HG03196 (cell line): ENCODE results near the gene GRPEL1.

Experiments used
- ATAC-seq: cut with Tn5 transposase; IDR thresholded peaks from one replicate; pipeline ENCODE4 v1.9.1; 2021; ENCODE audit not compliant: unreplicated experiment

GRPEL1 gene

DNA sequence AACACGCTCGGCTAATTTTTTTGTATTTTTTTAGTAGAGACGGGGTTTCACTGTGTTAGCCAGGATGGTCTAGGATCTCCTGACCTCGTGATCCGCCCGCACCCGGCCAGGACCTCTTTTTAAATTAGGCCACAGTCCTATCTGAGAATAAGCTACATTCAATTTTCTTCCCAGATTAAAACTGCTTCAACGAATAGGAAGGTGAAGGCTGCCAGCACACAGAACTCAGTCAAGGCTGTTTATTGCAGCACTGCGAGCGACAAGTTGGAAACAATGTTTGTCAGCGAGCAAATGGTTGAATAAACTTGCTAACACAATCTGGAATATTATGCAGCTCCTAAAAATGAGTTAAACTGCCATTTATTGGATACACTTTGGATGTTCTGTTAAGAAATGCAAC, 1.9 kb downstream of the GRPEL1 start:
- no peak for ATAC-seq

DNA sequence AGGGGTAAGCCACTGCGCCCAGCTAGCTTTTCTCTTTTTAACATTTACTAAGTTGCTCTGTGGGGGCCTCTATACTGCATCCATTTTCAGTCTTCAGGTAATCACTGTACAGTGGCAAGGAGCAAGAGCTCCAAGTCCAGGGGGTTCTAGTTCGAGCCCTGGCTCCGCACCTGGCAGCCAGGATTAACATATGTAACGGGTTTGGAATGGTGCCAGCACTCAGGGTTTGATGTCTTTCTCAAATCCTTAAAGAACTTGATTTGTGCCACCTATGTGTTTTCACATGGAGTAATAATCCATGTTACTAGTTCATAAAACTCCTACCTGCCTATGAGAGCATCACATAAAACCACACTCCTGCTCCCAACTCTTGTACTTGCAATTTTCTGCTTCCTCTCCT, 4.5 kb downstream of the GRPEL1 start:
- ATAC-seq, result no peak

DNA sequence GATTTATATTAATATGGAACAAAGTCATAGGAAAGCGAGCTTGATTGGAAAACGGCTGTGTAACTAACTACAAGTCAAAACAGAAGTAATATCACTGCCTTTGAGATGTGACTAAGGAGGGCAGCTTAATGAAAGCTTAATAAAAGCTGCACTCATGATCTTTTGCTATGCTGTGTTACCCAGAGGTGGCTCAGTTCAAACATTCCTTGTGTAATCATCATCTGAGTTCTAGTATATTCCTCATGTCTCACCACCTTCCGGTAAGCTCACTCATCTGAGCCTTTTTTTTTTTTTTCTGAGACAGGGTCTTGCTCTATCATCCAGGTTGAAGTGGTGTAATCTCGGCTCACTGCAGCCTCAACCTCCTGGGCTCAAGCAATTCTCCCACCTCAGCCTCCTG, 5.0 kb downstream of the GRPEL1 start:
- ATAC-seq, result no peak

DNA sequence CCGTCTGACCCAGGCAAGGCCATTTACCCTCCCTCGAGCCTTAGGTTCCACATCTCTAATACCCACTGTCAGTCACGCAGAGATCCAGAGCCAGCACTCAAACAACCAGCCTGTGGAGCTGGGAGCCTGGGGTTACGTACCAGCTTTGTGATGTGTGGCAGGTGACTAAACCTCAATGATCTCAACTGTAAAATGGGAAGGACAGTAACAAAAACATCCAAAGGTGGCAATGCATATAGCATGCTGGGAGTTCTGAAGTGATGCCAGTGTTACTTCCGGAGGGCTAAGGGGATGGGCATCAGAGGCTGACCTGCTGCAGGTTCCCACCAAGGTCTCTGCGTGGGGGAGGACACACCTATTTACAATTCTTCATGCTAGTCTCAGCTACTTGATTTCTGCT, 6.0 kb downstream of the GRPEL1 start:
- ATAC-seq, result no peak

DNA sequence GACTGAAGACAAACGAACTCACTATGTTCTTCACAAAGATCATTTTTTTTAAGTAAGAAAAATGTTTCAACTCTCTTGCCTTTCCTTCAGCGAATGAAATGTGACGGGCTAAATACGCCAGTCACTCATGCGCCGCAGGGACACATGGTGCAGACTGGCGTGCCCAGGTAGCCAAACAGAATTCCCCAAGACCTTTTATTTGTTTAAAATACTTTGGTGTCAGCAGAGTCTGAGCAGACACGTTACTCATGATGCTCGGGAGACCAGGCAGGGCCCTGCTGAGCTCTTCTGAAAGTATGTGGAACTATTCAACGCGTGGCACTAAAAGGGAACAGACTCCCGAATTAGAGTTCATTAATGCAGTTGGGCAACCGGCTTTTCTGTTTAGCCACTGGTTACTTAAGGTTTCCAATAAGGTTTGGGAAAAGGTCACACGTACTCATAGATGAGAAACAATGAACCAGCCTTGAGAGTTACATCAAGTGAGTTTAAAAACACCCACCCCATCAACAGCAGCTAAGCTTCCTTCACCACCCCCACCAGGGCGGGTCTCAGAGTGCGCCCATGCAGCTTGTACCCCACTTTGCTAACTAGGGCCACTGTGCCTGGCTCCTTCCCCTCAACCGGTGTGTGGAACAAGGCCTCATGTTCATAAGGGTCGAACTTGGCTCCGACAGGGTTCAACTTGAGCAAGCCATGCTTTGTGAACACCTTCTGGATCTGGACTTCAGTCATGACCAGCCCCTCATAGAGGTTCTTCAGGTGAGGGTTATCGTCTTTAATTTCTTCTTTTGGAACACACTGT, 7.3 kb downstream of the GRPEL1 start:
- no peak for ATAC-seq

DNA sequence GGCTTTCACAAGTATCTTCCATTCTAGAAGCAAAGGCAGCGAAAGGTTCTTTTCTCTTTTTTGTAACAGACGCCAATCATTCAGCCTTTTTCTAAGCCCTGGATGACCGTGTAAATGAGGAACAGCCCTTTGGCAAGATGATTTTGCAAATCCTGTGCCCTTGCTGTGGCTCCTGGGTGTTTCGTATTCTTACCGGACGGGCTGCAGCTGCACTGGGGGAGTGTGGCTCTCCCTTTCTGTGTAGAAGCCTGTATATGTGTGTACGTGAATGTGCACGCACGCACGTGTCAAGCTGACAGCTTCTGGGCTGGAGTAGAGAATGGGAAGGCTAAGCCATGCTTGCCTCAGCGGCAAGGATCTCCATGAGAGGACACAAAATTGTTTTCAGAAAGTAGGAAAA, 8.2 kb downstream of the GRPEL1 start:
- no peak for ATAC-seq

DNA sequence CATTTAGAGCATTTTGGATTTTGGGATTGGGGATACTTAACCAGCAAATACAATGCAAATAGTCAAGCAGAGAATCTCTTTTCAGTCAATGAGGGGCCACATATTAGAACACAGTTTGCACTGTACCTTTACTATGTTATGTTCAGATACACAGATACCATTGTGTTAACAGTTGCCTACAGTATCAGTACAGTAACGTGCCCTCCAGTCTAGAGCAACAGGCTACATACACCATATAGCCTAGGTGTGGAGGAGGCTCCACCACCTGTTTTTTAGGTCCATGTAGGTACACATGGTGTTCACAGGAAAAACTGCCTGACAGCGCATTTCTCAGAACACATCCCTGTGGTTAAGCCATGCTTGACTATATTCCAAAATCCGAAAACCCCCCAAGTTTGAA, 9.1 kb downstream of the GRPEL1 start:
- ATAC-seq, result peak; percentile 4

DNA sequence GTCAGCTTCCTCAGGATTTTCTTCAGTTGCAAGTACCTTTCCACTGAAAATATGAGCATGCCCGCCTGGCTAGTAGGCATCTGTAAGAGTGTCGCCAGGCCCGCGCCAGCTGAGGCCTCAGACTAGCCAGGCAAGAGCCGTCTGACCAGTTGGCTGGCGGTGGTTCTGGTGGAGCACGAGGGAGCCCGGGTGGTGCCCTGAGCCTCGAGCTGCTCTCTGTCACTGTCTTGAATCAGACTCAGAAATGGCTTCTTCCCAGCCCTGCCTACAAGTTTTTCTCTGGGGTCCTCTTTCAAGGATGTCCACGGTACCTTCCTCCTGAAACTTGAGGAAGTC, 11.9 kb downstream of the GRPEL1 start:
- ATAC-seq, result no peak

DNA sequence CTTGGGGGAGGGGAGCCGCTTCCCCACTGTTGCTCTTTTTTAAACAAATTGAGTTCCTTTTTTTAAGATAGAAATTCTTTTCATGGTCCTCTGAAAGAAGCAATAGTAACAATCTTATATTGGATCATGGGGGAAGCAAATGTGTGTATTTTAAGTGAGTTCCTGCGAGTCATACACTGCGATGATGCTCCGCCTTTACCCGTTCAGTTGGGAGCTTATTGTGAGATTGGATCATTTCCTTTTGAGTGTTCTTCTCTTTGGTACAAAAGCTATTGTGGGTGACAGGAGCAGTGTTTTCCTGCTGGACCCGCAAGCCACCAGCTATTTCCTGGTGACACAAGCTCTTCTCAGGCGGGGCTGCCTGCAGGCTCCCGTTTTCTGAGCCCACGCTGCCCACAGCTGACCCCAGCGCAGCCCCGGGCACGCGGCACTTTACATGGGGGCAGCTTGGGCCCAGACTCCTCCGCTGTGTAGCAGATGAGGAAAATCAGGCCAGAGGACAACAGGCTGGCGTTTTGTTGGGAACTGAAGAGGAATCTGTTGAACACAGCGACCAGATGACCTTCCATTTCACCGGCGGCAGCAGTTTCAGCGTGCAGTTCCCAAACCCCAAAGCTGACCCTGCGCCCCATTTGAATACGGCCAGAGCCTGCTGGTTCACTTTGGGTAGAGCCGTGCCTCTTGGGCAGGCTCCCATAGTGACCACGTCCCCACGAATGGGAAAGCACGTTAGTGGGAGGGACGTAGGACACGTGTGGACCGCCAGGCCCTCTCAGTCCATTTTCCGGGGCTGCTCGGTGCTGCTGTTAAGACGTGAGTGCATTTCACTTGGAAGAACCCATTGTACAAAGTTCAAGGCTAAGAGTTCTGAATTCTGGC, 12.5 kb downstream of the GRPEL1 start:
- ATAC-seq, result no peak

DNA sequence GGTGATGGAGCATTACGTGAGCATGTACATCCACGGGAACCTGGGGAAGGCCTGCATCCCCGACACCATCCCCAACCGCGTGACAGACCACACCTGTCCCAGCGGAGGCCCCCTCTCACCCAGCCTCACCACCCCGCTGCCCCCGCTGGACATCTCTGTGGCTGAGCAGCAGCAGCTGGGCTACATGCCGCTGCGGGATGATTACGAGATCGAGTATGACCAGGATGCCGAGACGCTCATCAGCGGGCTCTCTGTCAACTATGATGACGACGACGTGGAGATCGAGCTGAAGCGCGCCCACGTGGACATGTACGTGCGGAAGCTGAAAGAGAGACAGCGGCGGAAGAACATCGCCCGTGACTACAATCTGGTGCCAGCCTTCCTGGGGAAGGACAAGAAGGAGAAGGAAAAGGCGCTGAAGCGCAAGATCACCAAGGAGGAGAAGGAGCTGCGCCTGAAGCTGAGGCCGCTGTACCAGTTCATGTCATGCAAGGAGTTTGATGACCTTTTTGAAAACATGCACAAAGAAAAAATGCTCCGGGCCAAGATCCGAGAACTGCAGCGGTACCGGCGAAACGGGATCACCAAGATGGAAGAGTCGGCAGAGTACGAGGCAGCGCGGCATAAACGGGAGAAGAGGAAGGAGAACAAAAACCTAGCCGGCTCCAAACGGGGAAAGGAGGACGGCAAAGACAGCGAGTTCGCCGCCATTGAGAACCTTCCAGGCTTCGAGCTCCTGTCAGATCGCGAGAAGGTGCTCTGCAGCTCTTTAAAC, 13.6 kb downstream of the GRPEL1 start:
- no peak for ATAC-seq

DNA sequence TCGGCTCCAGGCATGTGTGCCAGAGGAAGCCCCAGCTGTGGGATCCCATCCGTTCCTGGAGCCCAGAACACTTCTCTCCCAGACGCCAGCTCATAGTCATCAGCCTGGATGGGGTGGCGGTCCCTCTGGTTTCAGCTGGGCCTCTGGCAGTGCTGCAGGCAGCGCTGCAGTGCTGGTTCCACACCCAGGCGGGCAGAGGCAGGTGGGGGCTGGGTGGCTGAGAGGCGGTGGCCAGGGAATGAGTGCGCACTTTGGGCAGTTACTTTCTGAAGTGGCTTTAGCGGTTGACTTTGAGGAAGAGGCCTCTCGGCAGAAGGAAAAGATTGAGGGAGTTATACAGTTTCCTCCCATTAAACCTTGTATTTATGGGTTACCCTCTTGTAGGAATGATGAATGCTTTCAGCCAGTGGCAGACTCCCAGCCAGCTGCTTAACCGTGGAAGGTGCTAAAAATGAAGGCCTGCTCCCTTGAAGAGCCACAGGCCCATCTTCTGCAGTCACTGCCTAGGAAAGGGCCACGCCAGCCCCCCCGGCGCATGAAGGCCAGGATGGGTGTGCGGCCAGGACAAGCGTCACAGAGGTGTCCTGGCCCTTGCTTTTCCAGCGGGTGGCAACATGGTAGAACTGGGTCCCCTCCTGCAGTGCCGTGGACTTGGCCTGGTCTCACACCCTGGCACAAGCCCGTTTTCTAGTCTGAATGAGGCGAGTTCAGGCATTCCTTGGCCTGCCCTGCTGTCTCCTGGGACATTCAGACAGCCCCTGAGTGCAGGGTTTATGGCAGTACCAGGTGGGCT, 14.7 kb downstream of the GRPEL1 start:
- ATAC-seq, result no peak

DNA sequence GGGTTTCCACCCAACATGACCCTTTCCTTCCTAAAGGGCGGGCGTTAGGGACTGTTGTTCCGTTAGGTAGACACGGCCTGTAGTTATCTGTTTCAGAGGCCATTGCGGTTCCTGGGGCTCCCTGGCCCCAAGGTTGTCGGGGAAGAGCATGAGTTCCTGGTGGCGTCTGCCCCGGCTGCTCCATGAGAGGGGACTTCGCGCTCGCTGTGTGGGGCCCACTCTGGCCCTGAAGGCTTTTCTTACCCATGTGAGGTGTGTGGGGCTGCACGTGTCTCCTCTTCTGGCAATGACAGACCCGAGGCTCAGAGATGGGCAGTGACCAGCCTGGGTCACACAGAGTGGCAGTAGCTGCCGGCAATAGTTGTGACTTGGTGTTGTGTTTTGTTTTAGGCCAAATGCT, 15.6 kb downstream of the GRPEL1 start:
- no peak for ATAC-seq

DNA sequence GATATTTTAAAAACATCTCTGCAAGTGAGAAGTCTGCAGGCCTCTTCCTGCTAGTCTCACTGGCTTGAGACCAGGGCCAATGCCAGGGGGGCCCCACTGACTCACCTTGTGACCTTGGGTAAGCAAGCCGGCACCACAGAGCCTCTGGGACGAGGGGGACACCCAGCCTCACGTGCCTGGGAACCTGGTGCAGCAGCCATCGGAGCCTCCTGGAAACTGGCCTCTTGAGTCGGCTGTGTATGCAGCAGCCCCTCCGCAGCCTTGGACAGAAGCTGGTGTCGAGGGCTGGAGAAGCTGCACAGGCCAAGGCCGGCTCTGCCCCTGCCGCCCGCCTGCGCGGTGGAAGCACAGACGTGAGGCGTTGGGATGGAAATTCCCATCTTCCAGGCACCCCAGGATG, 16.0 kb downstream of the GRPEL1 start:
- no peak for ATAC-seq

DNA sequence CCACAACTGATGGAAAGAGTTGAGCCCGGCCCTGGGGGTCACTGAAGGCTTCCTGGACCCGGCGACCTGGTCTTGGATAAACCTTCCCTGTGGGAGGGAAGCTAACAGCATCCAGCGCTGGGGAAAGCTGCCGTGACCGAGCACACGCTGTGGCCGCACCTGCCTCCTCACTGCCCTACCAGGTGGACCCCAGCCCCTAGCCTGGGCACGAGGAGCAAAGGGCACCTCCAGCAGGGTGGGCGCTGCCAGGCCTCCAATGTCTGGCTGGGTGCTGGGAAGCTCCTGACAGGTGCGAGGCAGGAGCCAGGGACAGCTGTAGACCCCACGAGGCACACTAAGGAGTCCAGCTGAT, 16.7 kb downstream of the GRPEL1 start:
- ATAC-seq, result no peak

DNA sequence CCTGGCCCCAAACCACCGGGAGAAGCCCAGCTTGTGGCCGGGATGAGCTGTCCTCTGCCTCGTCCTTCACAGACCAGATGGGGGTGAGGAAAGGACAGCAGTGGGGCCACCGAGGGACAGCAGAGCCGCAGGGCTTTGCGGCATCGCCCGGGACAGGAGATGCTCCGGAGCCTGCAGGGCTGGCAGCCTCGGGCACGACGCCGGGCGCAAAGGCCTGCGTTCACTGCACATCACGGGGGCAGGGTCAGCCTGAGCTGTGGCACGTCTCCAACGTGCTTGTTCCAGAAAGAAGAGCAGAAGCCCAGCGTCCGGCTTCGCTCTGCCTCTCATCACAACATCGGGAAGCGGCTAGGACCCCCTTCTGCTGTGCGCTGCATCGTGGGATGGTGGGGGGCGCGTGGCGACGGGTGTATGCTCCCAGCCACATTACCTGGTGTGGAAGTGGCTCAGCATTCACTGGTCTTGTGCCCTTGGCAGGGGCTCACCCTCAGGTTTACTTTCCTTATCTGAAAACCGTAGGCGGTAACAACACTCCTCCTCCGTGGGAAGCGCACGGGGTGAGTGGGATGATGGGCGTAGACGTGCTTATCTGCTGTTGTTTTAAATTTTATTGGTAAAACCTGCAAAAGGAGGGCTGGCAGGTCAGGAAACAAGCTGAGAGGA, 17.3 kb downstream of the GRPEL1 start:
- no peak for ATAC-seq

DNA sequence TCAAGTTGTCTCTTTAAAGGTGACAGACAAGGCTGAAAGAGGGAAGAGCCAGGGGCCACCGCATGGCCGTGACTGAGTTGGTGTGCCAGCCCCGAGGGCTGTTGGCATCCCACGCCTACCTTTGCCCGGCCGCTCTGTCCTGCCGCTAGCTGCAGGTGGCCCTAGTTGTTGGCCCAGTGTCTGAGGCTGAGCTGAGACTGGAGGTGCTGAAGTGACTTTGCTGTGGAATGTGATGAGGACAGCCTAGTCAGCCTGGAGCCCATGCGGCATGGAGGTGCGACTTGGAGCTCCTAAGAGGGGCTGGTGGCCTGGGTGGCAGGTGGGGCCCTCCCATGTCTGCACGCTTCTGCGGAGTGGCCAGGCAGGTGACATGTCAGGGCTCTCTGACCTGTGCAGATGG, 18.1 kb downstream of the GRPEL1 start:
- no peak for ATAC-seq

DNA sequence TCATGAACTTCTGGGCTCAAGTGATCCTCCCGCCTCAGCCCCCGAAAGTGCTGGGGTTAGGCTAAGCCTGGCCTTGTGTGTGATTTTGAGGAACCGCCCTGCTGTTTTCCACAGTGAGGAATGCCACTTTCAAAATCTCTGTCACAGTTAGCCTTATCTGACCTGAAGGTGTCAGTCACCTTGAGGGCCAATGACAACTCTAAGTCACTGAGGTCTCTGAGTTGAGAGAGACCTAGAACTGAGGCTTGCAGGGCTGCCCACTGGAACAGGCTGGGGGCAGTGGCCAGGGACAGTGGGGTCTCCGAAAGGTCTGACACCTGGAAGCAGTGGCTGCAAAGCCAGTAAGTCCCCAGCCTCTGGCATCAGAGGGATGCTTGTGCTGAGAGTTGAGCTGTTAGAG, 18.6 kb downstream of the GRPEL1 start:
- ATAC-seq, result no peak

DNA sequence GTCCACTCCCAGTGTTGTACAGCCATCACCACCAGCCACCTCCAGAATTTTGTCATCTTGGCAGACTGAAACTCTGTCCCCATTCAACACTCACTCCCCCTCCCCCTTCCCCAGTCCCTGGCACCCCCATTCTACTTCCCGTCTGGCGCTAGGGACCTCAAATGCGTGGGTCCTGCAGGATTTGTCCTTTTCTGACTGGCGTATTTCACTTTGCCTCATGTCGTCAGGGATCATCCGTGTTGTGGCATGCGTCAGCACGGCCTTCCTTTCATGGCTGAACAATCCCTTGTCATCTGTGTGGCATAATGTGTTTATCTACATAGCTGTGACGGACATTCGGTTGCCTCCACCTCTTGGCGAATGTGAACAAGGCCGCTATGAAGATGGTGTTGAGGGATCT, 19.2 kb downstream of the GRPEL1 start:
- ATAC-seq, result no peak

DNA sequence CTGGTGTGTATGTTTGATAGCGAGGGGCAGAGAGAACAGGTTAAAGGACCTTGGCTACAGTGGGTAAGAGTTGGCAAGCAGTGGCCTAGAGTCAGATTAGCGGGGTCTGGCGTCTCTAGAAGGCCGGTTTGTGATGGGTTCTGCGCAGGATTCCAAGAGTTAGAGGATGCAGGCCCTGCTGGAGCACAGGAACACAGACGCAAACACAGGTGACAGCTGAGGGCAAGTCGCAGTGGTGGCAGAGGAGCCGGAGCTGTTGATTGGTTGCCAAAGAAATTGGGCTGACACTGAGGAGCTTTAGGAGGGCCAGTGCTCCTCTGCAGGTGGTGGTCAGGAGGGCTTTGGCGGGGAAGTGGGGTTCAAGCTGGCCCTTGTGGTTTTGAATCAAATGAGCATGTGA, 20.9 kb downstream of the GRPEL1 start:
- no peak for ATAC-seq
